SK-N-SH (cell line): Measurements from ENCODE around the gene MYRF. TPM values are rescaled to one million over a fixed set of nuclear protein-coding genes. Genes with fewer than 3 reads are reported as not detected.

Experiments used
- CTCF ChIA-PET: fragments of 300-600, 350-600 bp; formaldehyde crosslinking; extraction: SDS; loops from one replicate; lab custom pipeline; 2021; lab: Yijun Ruan, JAX
- POLR2A ChIA-PET: fragments of 350-600 bp; sonication (Branson Sonifier 250); formaldehyde crosslinking; extraction: SDS; loops from one replicate; lab custom pipeline; 2020; ENCODE audit warnings: antibody characterized with exemption, inconsistent platforms; lab: Yijun Ruan, JAX
- DNase-seq: peaks from one replicate; pipeline ENCODE4 v3.0.0; 2012
- H2AFZ ChIP-seq: fragments of 200-600 bp; sonication (generic); 2 replicates; pipeline ENCODE4 v1.8.1; 2016; ENCODE audit warnings: antibody characterized with exemption, mild to moderate bottlenecking, low read depth
- H3F3A ChIP-seq: fragments of 200-600 bp; sonication (generic); replicated peaks from 2 replicates; pipeline ENCODE3; 2016; ENCODE audit warnings: antibody characterized with exemption, mild to moderate bottlenecking; ENCODE audit not compliant: insufficient read depth
- H3K27ac ChIP-seq, 2 experiments: fragments of 200-500 bp in 1 of 2; fragments of 200-600 bp in 1 of 2; sonication (Bioruptor generic) in 1 of 2; sonication (generic), shearing (Covaris generic) in 1 of 2; 2 replicates each; pipeline versions ENCODE4 v1.5.1 to v1.6.1; 2014 to 2016; ENCODE audit warnings: low read depth in 2 of 2, inconsistent platforms in 1 of 2, low read length in 1 of 2, mild to moderate bottlenecking in 1 of 2, mixed read lengths in 1 of 2
- H3K27me3 ChIP-seq: fragments of 200-600 bp; sonication (generic), shearing (Covaris generic); 2 replicates; pipeline ENCODE4 v1.6.1; 2016; ENCODE audit warnings: mixed run types; ENCODE audit not compliant: insufficient read depth
- H3K36me3 ChIP-seq, 2 experiments: fragments of 200-500 bp in 1 of 2; fragments of 200-600 bp in 1 of 2; sonication (Bioruptor generic) in 1 of 2; sonication (generic) in 1 of 2; replicated peaks in 1 of 2; 2 replicates each; pipeline versions ENCODE3 to v1.5.1; 2014 to 2016; ENCODE audit warnings: low read length in 1 of 2, mild to moderate bottlenecking in 1 of 2; ENCODE audit not compliant: insufficient read depth in 2 of 2, control insufficient read depth in 1 of 2
- H3K4me1 ChIP-seq, 2 experiments: fragments of 200-500 bp in 1 of 2; fragments of 200-600 bp in 1 of 2; sonication (Bioruptor generic) in 1 of 2; sonication (generic), shearing (Covaris generic) in 1 of 2; 2 replicates each; pipeline versions ENCODE4 v1.5.1 to v1.6.1; 2014 to 2016; ENCODE audit warnings: low read depth in 1 of 2, low read length in 1 of 2, mixed run types in 1 of 2; ENCODE audit not compliant: insufficient read depth in 2 of 2, control insufficient read depth in 1 of 2
- H3K4me2 ChIP-seq: fragments of 200-600 bp; sonication (generic), shearing (Covaris generic); 2 replicates; pipeline ENCODE4 v1.6.1; 2017; ENCODE audit warnings: mixed run types
- H3K4me3 ChIP-seq, 2 experiments: fragments of 200-500 bp in 1 of 2; fragments of 200-600 bp in 1 of 2; sonication (Bioruptor generic) in 1 of 2; sonication (generic), shearing (Covaris generic) in 1 of 2; 2 replicates each; pipeline versions ENCODE4 v1.5.1 to v1.8.1; 2014 to 2016; ENCODE audit warnings: low read depth in 2 of 2, inconsistent platforms in 1 of 2, low read length in 1 of 2, mild to moderate bottlenecking in 1 of 2, mixed read lengths in 1 of 2, moderate library complexity in 1 of 2
- H3K79me2 ChIP-seq: fragments of 200-600 bp; sonication (generic); 2 replicates; pipeline ENCODE4 v1.8.1; 2017; ENCODE audit warnings: mild to moderate bottlenecking; ENCODE audit not compliant: insufficient read depth
- H3K9ac ChIP-seq: fragments of 200-600 bp; sonication (generic); 2 replicates; pipeline ENCODE4 v1.6.1; 2017; ENCODE audit warnings: mixed run types
- H3K9me2 ChIP-seq: fragments of 200-600 bp; sonication (generic); 2 replicates; pipeline ENCODE4 v1.6.1; 2017; ENCODE audit warnings: mixed run types
- H3K9me3 ChIP-seq: fragments of 200-600 bp; sonication (generic); 2 replicates; pipeline ENCODE4 v1.6.1; 2017; ENCODE audit warnings: mixed run types, mild to moderate bottlenecking, moderate library complexity
- H4K20me1 ChIP-seq: fragments of 200-600 bp; sonication (generic); 2 replicates; pipeline ENCODE4 v1.6.1; 2017; ENCODE audit warnings: mild to moderate bottlenecking, mixed run types; ENCODE audit not compliant: insufficient read depth
- EP300 ChIP-seq, 2 experiments: IDR thresholded peaks; 2 replicates each; pipeline versions ENCODE4 v1.4.0 to v1.6.1; 2012; ENCODE audit warnings: borderline replicate concordance in 1 of 2, low read depth in 1 of 2, low read length in 1 of 2
- POLR2AphosphoS5 ChIP-seq: IDR thresholded peaks from 2 replicates; pipeline ENCODE4 v1.6.1; 2012; ENCODE audit warnings: low read depth, low read length
- RAD21 ChIP-seq: IDR thresholded peaks from 2 replicates; pipeline ENCODE4 v1.6.1; 2012; ENCODE audit warnings: mild to moderate bottlenecking, low read length
- RCOR1 ChIP-seq: fragments of 150-350 bp; IDR thresholded peaks from 2 replicates; pipeline ENCODE4 v1.6.1; 2017; ENCODE audit warnings: antibody characterized with exemption, low read length
- RXRA ChIP-seq: IDR thresholded peaks from 2 replicates; pipeline ENCODE4 v1.4.0; 2012; ENCODE audit warnings: low read depth, mild to moderate bottlenecking, borderline replicate concordance
- YY1 ChIP-seq: IDR thresholded peaks from 2 replicates; pipeline ENCODE4 v1.4.0; 2012; ENCODE audit warnings: low read depth, mild to moderate bottlenecking
- WGBS: methylation state at CpG from one replicate; pipeline ENCODE4 v1.1.6; 2017; ENCODE audit warnings: low lambda C conversion rate; 5-methylcytosine and 5-hydroxymethylcytosine counted together
- polyA plus RNA-seq, 3 experiments: library from polyadenylated mRNA; depleted of rRNA; stranded (reverse); fragments of >200 nt; gene quantifications; 2 replicates each; pipeline ENCODE4 v1.2.3, GENCODE V29; 2012
- TF ChIP-seq, protein P1 (sequence below): IDR thresholded peaks from 2 replicates; pipeline ENCODE4 v1.6.1; 2012; ENCODE audit warnings: mild to moderate bottlenecking, low read depth, low read length, moderate library complexity
- TF ChIP-seq, protein P2 (sequence below): fragments of 150-350 bp; IDR thresholded peaks from 2 replicates; pipeline ENCODE4 v1.6.1; 2017; ENCODE audit warnings: antibody characterized with exemption, low read length, low read depth, borderline replicate concordance
- TF ChIP-seq, protein P3 (sequence below): fragments of 150-350 bp; IDR thresholded peaks from 2 replicates; pipeline ENCODE4 v1.6.1; 2016; ENCODE audit warnings: mild to moderate bottlenecking, low read depth, low read length

MYRF gene
- polyA plus RNA-seq, 1 of the 3 experiments (the other 2 are of a cell fraction), result 2.8 TPM

DNA sequence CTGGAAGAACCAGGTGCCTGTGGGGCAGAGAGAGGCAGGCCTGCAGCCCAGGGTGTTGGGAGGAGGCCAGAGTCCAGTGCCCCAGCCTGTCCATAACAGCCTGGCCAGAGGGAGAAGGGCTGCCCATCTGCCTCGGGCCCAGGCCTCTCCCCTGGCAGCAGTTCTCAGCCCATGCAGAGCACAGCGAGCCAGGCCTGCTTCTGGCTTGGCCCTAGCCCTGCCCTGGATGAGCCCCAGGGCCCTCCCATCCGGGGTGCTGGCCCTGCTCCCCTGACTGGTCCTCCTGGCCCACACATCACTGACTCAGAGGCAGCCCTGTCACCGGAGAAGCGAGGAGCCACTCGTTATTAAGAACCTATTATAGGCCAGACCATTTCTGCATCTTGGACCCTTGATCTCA lies 19.7 kb upstream of the MYRF start:
- H3K4me2 ChIP-seq, result no peak overlapping the region
- H2AFZ ChIP-seq, result no peak overlapping the region
- no peak for TF ChIP-seq RXRA
- no peak for TF ChIP-seq EP300 (IDR thresholded peaks at IDR 0.05; ENCODE audit: borderline replicate concordance in 1 of 2, low read depth in 1 of 2, low read length in 1 of 2)
- TF ChIP-seq, protein P1, sequence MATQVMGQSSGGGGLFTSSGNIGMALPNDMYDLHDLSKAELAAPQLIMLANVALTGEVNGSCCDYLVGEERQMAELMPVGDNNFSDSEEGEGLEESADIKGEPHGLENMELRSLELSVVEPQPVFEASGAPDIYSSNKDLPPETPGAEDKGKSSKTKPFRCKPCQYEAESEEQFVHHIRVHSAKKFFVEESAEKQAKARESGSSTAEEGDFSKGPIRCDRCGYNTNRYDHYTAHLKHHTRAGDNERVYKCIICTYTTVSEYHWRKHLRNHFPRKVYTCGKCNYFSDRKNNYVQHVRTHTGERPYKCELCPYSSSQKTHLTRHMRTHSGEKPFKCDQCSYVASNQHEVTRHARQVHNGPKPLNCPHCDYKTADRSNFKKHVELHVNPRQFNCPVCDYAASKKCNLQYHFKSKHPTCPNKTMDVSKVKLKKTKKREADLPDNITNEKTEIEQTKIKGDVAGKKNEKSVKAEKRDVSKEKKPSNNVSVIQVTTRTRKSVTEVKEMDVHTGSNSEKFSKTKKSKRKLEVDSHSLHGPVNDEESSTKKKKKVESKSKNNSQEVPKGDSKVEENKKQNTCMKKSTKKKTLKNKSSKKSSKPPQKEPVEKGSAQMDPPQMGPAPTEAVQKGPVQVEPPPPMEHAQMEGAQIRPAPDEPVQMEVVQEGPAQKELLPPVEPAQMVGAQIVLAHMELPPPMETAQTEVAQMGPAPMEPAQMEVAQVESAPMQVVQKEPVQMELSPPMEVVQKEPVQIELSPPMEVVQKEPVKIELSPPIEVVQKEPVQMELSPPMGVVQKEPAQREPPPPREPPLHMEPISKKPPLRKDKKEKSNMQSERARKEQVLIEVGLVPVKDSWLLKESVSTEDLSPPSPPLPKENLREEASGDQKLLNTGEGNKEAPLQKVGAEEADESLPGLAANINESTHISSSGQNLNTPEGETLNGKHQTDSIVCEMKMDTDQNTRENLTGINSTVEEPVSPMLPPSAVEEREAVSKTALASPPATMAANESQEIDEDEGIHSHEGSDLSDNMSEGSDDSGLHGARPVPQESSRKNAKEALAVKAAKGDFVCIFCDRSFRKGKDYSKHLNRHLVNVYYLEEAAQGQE, result no peak
- TF ChIP-seq, protein P2, sequence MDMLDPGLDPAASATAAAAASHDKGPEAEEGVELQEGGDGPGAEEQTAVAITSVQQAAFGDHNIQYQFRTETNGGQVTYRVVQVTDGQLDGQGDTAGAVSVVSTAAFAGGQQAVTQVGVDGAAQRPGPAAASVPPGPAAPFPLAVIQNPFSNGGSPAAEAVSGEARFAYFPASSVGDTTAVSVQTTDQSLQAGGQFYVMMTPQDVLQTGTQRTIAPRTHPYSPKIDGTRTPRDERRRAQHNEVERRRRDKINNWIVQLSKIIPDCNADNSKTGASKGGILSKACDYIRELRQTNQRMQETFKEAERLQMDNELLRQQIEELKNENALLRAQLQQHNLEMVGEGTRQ, result no peak
- no peak for TF ChIP-seq RCOR1
- TF ChIP-seq YY1, result no peak
- no peak for TF ChIP-seq RAD21
- TF ChIP-seq, protein P3, sequence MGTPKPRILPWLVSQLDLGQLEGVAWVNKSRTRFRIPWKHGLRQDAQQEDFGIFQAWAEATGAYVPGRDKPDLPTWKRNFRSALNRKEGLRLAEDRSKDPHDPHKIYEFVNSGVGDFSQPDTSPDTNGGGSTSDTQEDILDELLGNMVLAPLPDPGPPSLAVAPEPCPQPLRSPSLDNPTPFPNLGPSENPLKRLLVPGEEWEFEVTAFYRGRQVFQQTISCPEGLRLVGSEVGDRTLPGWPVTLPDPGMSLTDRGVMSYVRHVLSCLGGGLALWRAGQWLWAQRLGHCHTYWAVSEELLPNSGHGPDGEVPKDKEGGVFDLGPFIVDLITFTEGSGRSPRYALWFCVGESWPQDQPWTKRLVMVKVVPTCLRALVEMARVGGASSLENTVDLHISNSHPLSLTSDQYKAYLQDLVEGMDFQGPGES, result no peak
- no peak for TF ChIP-seq POLR2AphosphoS5
- ChIA-PET CTCF (interaction anchor here (0.6 to 5.3 kb wide), 54 partner anchors 11 to 375 kb away, joined by 3 to 64 read pairs (median 5); partner anchors contain the start of genes DAGLA, FEN1, SYT7 and TMEM258), POLR2A (interaction anchor here (0.7 to 1.9 kb wide), 3 partner anchors 11 to 15 kb away, joined by 3 to 7 read pairs (median 4); no protein-coding TSS in a partner anchor)
- H3K36me3 ChIP-seq, result peaks cover 0 to 22% of the 10 kb centered on the region in 2 experiments
- H3K9me2 ChIP-seq, result no peaks in the 10 kb centered on the region
- no peak overlapping the region for H3K9ac ChIP-seq
- no peaks in the 10 kb centered on the region for H3K9me3 ChIP-seq
- peaks cover 0 to 5% of the 10 kb centered on the region in 2 experiments; a peak in 1 of 4 replicates for H3K4me1 ChIP-seq
- H4K20me1 ChIP-seq, result peaks cover 2% of the 10 kb centered on the region; the same call in 1 of the 2 replicates
- no peak overlapping the region for H3K27ac ChIP-seq
- no peaks in the 10 kb centered on the region for H3K27me3 ChIP-seq
- 86% methylated on average over 3 of the region's 6 CpGs for WGBS
- H3K79me2 ChIP-seq, result no peaks in the 10 kb centered on the region
- no peak overlapping the region for H3K4me3 ChIP-seq
- DNase-seq, result no peak
- H3F3A ChIP-seq, result no peaks in the 10 kb centered on the region
